Stimulated activated CD4-positive, alpha-beta T cell treated with anti-CD3 and anti-CD28 coated beads, Interleukin-4, amount 100 ng/mL, for 4 hours (primary cell): ENCODE results near the gene RSPRY1.
A peak's percentile ranks its signal among the peaks of the same experiment; 100 is the strongest.
"Not testable (repeated sequence)": the region's sequence is repeated elsewhere in the genome, so short reads cannot be mapped to it uniquely, and the experiment has no call there.

Experiments used
- DNase-seq, 2 experiments: peaks; one replicate each; pipeline ENCODE4 v3.0.0-alpha.2; 2020

Gene RSPRY1

GRCh38 chr16:57257455-57258070 is 71.4 kb downstream of the RSPRY1 start:
- no peak for DNase-seq

GRCh38 chr16:57258226-57258909 is 72.2 kb downstream of the RSPRY1 start:
- DNase-seq, result no peak

- no peak for DNase-seq
Observed at GRCh38 chr16:57258910-57259475, 72.9 kb downstream of the RSPRY1 start.

- peak in 1 of 2 experiments; percentile 23 for DNase-seq
Observed at GRCh38 chr16:57260294-57260929, 74.3 kb downstream of the RSPRY1 start.

- DNase-seq, result no peak
Observed at GRCh38 chr16:57261806-57262205, 75.7 kb downstream of the RSPRY1 start.

- DNase-seq, result no peak
Observed at GRCh38 chr16:57262841-57263540, 76.9 kb downstream of the RSPRY1 start.

- DNase-seq, result no peak
Observed at GRCh38 chr16:57263541-57264351, 77.6 kb downstream of the RSPRY1 start.

- no peak for DNase-seq
Observed at GRCh38 chr16:57264381-57264780, 78.3 kb downstream of the RSPRY1 start.

- DNase-seq, result no peak
Observed at GRCh38 chr16:57264950-57265371, 78.8 kb downstream of the RSPRY1 start.

- DNase-seq, result no peak
Observed at GRCh38 chr16:57265850-57266530, 79.9 kb downstream of the RSPRY1 start.

- peak in 1 of 2 experiments; percentile 24 for DNase-seq
Observed at GRCh38 chr16:57266531-57267260, 80.6 kb downstream of the RSPRY1 start.

GRCh38 chr16:57267343-57267742 is 81.2 kb downstream of the RSPRY1 start:
- DNase-seq, result not testable (repeated sequence)

- DNase-seq, result no peak
Observed at GRCh38 chr16:57268804-57269800, 83.0 kb downstream of the RSPRY1 start.

GRCh38 chr16:57270221-57271062 is 84.3 kb downstream of the RSPRY1 start:
- no peak for DNase-seq

GRCh38 chr16:57271063-57271345 is 84.9 kb downstream of the RSPRY1 start:
- no peak for DNase-seq

- DNase-seq, result no peak
Observed at GRCh38 chr16:57271867-57272495, 85.9 kb downstream of the RSPRY1 start.

GRCh38 chr16:57273359-57273758 is 87.2 kb downstream of the RSPRY1 start:
- DNase-seq, result no peak

GRCh38 chr16:57273826-57274225 is 87.7 kb downstream of the RSPRY1 start:
- DNase-seq, result no peak
